ENCODE results near the gene ZER1.
"Not testable (repeated sequence)": the region's sequence is repeated elsewhere in the genome, so short reads cannot be mapped to it uniquely, and the experiment has no call there.

Gene ZER1

DNA sequence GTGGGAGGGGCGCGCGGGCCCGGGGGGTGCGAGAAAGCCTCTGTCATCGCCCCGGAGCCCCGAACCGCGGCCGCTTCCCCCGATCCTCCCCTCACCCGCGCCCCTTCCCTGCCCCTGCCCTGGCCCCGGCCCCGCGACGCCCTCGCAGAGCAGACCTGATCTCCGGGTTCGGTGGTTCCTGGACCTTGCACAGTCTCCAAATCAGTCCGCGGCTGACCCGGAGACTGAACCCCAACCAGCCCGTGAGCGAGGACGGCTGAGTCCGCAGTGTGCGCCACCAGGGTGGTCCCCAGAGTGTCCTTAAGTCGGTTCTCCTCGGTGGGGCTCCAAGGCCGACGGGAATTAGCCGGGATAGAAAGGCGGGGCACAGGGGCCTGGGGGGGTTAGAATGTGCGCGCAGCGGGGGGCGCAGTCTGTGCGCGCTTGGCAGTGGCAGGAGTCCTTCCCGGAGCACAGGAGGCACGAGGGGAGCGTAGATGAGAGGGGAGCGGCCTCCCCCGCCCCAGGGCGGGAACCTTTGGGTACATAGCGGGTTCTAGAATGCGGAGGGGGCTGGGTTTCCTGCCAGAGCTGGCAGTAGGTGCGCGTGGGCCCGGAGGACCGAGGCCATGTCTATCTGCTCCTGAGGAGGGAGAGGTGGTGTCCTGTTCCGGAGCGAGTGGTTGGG lies 68.6 kb downstream of the ZER1 start:
- H3K27me3 ChIP-seq (ENCODE audit: control insufficient read depth, insufficient read depth, low read length) = no peaks in the 10 kb centered on the region
- peak overlapping the region; percentile 74; the same call in 1 of the 2 replicates for H3K27ac ChIP-seq (ENCODE audit: low read depth, low read length)
- H3K4me3 ChIP-seq (ENCODE audit: low read depth, low read length) = peak overlapping the region; percentile 96
- no peaks in the 10 kb centered on the region for H3K9me3 ChIP-seq (ENCODE audit: control insufficient read depth, insufficient read depth, low read depth, low read length)
- H3K9ac ChIP-seq (ENCODE audit: low read length) = peak overlapping the region; percentile 81
- peaks cover 21% of the 10 kb centered on the region for H3K36me3 ChIP-seq (ENCODE audit: control insufficient read depth, insufficient read depth, low read length)
- H3K4me1 ChIP-seq (ENCODE audit: control insufficient read depth, insufficient read depth, low read length) = peaks cover 7% of the 10 kb centered on the region

DNA sequence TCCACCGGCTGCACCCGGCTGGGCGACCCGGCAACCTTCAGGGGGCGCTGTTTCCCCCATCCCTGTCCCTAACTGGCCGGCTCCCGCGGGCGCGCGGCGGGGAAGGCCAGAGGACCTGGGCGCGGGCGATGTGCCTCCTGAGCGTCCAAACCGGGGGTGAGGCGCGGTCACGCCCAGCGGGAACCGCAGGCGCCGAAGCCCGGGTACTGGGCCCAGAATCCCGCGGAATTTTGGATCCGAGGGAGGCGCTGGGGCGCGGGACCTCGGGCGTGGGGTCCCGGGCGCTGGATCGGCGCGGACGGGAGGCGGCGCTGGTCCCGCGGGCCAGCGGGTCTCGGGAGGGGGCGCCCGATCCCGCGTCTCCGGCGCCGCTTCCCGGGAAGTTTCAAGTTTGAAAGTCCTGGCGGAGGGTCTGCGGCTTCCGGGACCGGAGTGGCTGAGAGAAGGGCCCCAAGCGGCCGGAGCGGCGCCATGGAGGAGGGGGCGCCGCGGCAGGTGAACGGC lies 69.2 kb downstream of the ZER1 start, which contains the start of gene PKN3:
Gene PKN3 (plus strand): TSS at position 59 of the 504 bp plus-strand sequence. CDS start 413 bp downstream, at position 472.
- Histone ChIP-seq H3K9me3 (ENCODE audit: control insufficient read depth, insufficient read depth, low read depth, low read length) (no peaks in the 10 kb centered on the region), H3K27me3 (ENCODE audit: control insufficient read depth, insufficient read depth, low read length) (no peaks in the 10 kb centered on the region), H3K36me3 (ENCODE audit: control insufficient read depth, insufficient read depth, low read length) (peaks cover 21% of the 10 kb centered on the region), H3K9ac (ENCODE audit: low read length) (peak within 1 kb of the TSS; percentile 81), H3K27ac (ENCODE audit: low read depth, low read length) (peak within 1 kb of the TSS; percentile 74; the same call in 1 of the 2 replicates), H3K4me3 (ENCODE audit: low read depth, low read length) (peak within 1 kb of the TSS; percentile 96), H3K4me1 (ENCODE audit: control insufficient read depth, insufficient read depth, low read length) (peaks cover 7% of the 10 kb centered on the region)

DNA sequence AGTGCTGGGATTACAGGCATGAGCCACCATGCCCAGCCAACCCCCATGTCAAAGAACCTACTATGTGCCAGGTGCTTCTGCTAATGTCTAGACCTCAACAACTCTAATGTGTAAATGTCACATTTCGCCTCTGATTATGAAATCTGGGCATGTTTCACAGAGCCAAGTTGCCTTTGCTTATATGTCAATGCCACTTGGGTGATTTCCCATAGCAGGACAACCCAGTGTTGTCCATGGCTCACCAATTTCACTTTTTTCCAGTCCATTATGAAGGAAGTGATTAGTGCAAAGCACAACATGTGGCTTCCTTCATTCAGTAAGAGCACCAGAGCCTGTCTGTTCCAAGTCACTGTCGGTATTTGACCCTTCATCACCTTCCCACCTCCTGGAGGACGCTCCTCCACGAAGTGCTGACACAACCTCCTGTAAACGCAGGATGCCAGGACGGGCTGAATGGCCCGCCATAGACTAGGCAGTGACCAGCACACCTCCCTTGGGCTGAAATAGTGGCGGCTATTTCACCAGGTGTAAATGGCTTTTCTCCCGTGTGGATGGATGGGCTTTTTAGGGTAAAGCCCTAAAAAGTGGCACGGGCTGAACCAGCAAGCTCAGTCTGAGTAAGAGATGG lies 70.4 kb downstream of the ZER1 start:
- Histone ChIP-seq H3K27me3 (ENCODE audit: control insufficient read depth, insufficient read depth, low read length) (no peaks in the 10 kb centered on the region), H3K9ac (ENCODE audit: low read length) (no peak overlapping the region), H3K4me1 (ENCODE audit: control insufficient read depth, insufficient read depth, low read length) (peaks cover 7% of the 10 kb centered on the region), H3K27ac (ENCODE audit: low read depth, low read length) (no peak overlapping the region), H3K36me3 (ENCODE audit: control insufficient read depth, insufficient read depth, low read length) (peaks cover 21% of the 10 kb centered on the region), H3K4me3 (ENCODE audit: low read depth, low read length) (no peak overlapping the region), H3K9me3 (ENCODE audit: control insufficient read depth, insufficient read depth, low read depth, low read length) (no peaks in the 10 kb centered on the region)

DNA sequence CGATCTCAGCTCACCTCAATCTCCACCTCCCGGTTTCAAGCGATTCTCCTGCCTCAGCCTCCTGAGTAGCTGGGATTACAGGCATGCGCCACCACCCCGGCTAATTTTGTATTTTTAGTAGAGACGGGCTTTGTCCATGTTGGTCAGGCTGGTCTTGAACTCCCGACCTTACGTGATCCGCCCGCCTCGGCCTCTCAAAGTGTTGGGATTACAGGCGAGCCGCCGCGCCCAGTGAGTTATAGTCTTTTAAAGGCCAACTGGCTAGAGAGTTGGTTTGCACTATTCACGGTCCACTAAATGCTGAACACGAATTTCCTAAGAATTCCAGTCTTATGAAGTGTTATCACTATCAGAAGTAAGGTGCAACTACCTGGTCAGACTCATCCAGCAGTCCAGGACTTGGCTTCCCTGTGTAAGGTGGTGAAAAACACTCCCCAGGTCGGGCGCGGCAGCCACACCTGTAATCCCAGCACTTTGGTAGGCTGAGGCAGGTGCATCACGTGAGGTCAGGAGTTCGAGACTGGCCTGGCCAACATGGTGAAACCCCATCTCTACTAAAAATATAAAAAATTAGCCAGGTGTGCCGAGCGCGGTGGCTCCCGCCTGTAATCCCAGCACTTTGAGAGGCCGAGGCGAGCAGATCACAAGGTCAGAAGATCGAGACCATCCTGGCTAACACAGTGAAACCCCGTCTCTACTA lies 72.5 kb downstream of the ZER1 start:
- not testable (repeated sequence) for H3K9ac ChIP-seq (ENCODE audit: low read length); H3K27ac ChIP-seq (ENCODE audit: low read depth, low read length); H3K4me3 ChIP-seq (ENCODE audit: low read depth, low read length)

GRCh38 chr9:128696923-128697707 lies 74.6 kb downstream of the ZER1 start:
- Histone ChIP-seq H3K9ac (ENCODE audit: low read length) (no peak overlapping the region), H3K4me1 (ENCODE audit: control insufficient read depth, insufficient read depth, low read length) (no peaks in the 10 kb centered on the region), H3K27ac (ENCODE audit: low read depth, low read length) (no peak overlapping the region), H3K9me3 (ENCODE audit: control insufficient read depth, insufficient read depth, low read depth, low read length) (no peaks in the 10 kb centered on the region), H3K4me3 (ENCODE audit: low read depth, low read length) (no peak overlapping the region), H3K27me3 (ENCODE audit: control insufficient read depth, insufficient read depth, low read length) (no peaks in the 10 kb centered on the region), H3K36me3 (ENCODE audit: control insufficient read depth, insufficient read depth, low read length) (peaks cover 48% of the 10 kb centered on the region)

More for the DNA sequence above, 72.5 kb downstream of the ZER1 start:
- peaks cover 27% of the 10 kb centered on the region for H3K36me3 ChIP-seq (ENCODE audit: control insufficient read depth, insufficient read depth, low read length)
- H3K27me3 ChIP-seq (ENCODE audit: control insufficient read depth, insufficient read depth, low read length); H3K4me1 ChIP-seq (ENCODE audit: control insufficient read depth, insufficient read depth, low read length); H3K9me3 ChIP-seq (ENCODE audit: control insufficient read depth, insufficient read depth, low read depth, low read length): not testable (repeated sequence)

- no peak overlapping the region for H3K27ac ChIP-seq (ENCODE audit: low read depth, low read length)
- no peaks in the 10 kb centered on the region for H3K9me3 ChIP-seq (ENCODE audit: control insufficient read depth, insufficient read depth, low read depth, low read length)
- H3K27me3 ChIP-seq (ENCODE audit: control insufficient read depth, insufficient read depth, low read length) = no peaks in the 10 kb centered on the region
- no peaks in the 10 kb centered on the region for H3K4me1 ChIP-seq (ENCODE audit: control insufficient read depth, insufficient read depth, low read length)
- no peak overlapping the region for H3K9ac ChIP-seq (ENCODE audit: low read length)
- no peak overlapping the region for H3K4me3 ChIP-seq (ENCODE audit: low read depth, low read length)
- peaks cover 69% of the 10 kb centered on the region for H3K36me3 ChIP-seq (ENCODE audit: control insufficient read depth, insufficient read depth, low read length)
Observed at GRCh38 chr9:128694344-128694743, 77.4 kb downstream of the ZER1 start.

DNA sequence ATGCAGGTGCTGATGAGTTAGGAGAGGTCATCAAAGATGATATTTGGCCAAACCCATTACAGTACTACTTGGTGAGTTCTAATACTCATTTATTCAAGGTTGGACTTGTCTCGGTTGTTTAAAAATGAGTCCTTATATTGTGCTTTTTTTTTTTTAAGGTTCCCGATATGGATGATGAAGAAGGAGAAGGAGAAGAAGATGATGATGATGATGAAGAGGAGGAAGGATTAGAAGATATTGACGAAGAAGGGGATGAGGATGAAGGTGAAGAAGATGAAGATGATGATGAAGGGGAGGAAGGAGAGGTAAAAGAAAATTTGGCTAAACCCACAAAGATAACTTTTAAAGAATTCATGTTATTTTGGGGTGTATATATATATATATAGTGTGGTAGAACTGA lies 78.0 kb downstream of the ZER1 start:
- H3K4me1 ChIP-seq (ENCODE audit: control insufficient read depth, insufficient read depth, low read length); H3K27ac ChIP-seq (ENCODE audit: low read depth, low read length); H3K4me3 ChIP-seq (ENCODE audit: low read depth, low read length); H3K9me3 ChIP-seq (ENCODE audit: control insufficient read depth, insufficient read depth, low read depth, low read length); H3K27me3 ChIP-seq (ENCODE audit: control insufficient read depth, insufficient read depth, low read length); H3K9ac ChIP-seq (ENCODE audit: low read length): not testable (repeated sequence)
- peaks cover 69% of the 10 kb centered on the region for H3K36me3 ChIP-seq (ENCODE audit: control insufficient read depth, insufficient read depth, low read length)

- Histone ChIP-seq H3K4me3 (ENCODE audit: low read depth, low read length) (peak overlapping the region; percentile 96), H3K27me3 (ENCODE audit: control insufficient read depth, insufficient read depth, low read length) (no peaks in the 10 kb centered on the region), H3K36me3 (ENCODE audit: control insufficient read depth, insufficient read depth, low read length) (peaks cover 51% of the 10 kb centered on the region), H3K27ac (ENCODE audit: low read depth, low read length) (peak overlapping the region; percentile 94), H3K9me3 (ENCODE audit: control insufficient read depth, insufficient read depth, low read depth, low read length) (no peaks in the 10 kb centered on the region), H3K9ac (ENCODE audit: low read length) (peak overlapping the region; percentile 95), H3K4me1 (ENCODE audit: control insufficient read depth, insufficient read depth, low read length) (peaks cover 17% of the 10 kb centered on the region)
Observed at GRCh38 chr9:128690684-128691034, 81.1 kb downstream of the ZER1 start.

DNA sequence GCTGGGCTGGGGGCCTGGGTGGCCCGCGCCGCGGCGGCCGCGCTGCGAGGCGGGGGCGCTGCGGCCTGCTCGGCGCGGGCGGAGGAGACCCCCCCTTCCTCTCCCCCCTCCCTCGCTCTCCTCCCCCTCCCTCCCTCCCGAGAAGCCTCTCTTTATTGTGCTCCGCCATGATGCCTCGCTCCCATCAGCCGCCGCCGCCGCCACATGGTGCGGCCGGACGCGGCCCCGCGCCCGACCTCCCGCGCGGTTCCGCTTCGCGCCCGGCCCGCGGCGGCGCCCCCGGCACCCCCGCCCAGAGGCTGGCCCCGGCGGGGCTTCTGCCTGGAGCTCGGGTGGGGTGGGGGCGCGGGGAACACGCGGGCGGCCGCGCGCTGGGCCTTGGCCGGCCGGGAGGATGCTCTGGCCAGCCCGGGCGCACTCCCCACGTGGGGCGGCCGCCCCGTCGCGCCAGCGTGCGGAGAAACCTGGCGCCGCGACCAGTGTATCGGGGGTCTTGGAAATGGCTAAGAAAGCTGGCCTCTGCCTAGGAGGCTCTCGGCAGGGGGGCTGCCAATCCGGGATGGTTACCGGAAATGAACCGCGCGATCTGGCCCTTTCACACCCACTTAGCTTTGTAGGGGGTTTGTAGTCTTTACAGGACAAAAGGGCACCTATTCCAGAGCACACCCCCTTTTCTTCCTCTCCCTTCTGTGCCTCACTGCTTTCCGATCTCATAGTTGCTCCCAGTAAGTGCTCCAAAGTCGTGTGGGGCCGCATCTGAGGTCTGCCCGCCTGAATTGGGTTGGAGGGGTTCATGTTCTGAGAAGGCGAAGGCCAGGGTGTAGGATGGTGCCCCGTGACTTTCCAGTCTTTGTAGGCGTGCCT lies 81.7 kb downstream of the ZER1 start:
- peak overlapping the region; percentile 94 for H3K27ac ChIP-seq (ENCODE audit: low read depth, low read length)
- peak overlapping the region; percentile 96 for H3K4me3 ChIP-seq (ENCODE audit: low read depth, low read length)
- H3K36me3 ChIP-seq (ENCODE audit: control insufficient read depth, insufficient read depth, low read length) = peaks cover 51% of the 10 kb centered on the region
- no peaks in the 10 kb centered on the region for H3K27me3 ChIP-seq (ENCODE audit: control insufficient read depth, insufficient read depth, low read length)
- no peaks in the 10 kb centered on the region for H3K9me3 ChIP-seq (ENCODE audit: control insufficient read depth, insufficient read depth, low read depth, low read length)
- peaks cover 21% of the 10 kb centered on the region for H3K4me1 ChIP-seq (ENCODE audit: control insufficient read depth, insufficient read depth, low read length)
- H3K9ac ChIP-seq (ENCODE audit: low read length) = peak overlapping the region; percentile 95

DNA sequence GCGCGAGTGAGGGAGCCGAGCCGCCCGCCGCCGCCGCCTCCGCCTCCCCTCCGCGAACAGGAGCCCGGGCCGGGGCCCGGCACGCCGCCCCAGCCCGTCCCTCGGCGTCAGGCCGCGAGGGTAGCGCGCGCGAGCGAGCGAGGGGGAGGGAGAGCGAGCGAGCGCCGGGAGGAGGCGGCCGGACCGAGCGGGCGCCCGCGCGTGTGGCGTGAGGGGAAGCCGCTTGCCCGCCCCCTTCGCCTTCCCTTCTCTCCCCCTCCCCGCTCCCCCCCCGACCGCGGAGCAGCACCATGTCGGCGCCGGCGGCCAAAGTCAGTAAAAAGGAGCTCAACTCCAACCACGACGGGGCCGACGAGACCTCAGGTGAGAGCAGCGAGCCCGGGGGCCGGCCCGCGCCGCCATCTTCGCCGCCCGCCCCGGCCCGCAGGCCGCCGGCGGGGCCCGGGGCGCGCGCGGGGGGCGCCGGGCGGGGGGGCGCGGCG lies 82.4 kb downstream of the ZER1 start:
- Histone ChIP-seq H3K27me3 (ENCODE audit: control insufficient read depth, insufficient read depth, low read length) (no peaks in the 10 kb centered on the region), H3K9ac (ENCODE audit: low read length) (peak overlapping the region; percentile 80), H3K4me3 (ENCODE audit: low read depth, low read length) (peak overlapping the region; percentile 59), H3K4me1 (ENCODE audit: control insufficient read depth, insufficient read depth, low read length) (peaks cover 23% of the 10 kb centered on the region), H3K9me3 (ENCODE audit: control insufficient read depth, insufficient read depth, low read depth, low read length) (no peaks in the 10 kb centered on the region), H3K27ac (ENCODE audit: low read depth, low read length) (peak overlapping the region; percentile 75; the same call in 1 of the 2 replicates), H3K36me3 (ENCODE audit: control insufficient read depth, insufficient read depth, low read length) (peaks cover 48% of the 10 kb centered on the region)

Data from HUES6 (cell line).